ENCODE data around the gene SOBP.
"Not testable (repeated sequence)": the region's sequence is repeated elsewhere in the genome, so short reads cannot be mapped to it uniquely, and the experiment has no call there.

SOBP gene

GRCh38 chr6:107490566-107491137, 735 bp downstream of the SOBP start:
- DNase-seq, result no peak

- DNase-seq, result no peak
These were observed 1.3 kb downstream of the SOBP start for GRCh38 chr6:107491138-107491609.

- DNase-seq, result no peak
These were observed 2.1 kb downstream of the SOBP start for GRCh38 chr6:107491760-107492660.

GRCh38 chr6:107493158-107494057, 3.5 kb downstream of the SOBP start:
- no peak for DNase-seq

GRCh38 chr6:107495196-107495643, 5.3 kb downstream of the SOBP start:
- no peak for DNase-seq

GRCh38 chr6:107495971-107496370, 6.1 kb downstream of the SOBP start:
- DNase-seq, result no peak

GRCh38 chr6:107496892-107497684, 7.2 kb downstream of the SOBP start:
- no peak for DNase-seq

- no peak for DNase-seq
These were observed 14.5 kb downstream of the SOBP start for GRCh38 chr6:107504270-107505026.

- no peak for DNase-seq
These were observed 16.2 kb downstream of the SOBP start for GRCh38 chr6:107506145-107506544.

GRCh38 chr6:107509506-107509905, 19.6 kb downstream of the SOBP start:
- DNase-seq, result no peak

- DNase-seq, result no peak
These were observed 20.2 kb downstream of the SOBP start for GRCh38 chr6:107510108-107510507.

GRCh38 chr6:107511511-107511993, 21.6 kb downstream of the SOBP start:
- DNase-seq, result no peak

- no peak for DNase-seq
These were observed 23.3 kb downstream of the SOBP start for GRCh38 chr6:107513214-107513613.

- no peak for DNase-seq
These were observed 26.0 kb downstream of the SOBP start for GRCh38 chr6:107515955-107516354.

GRCh38 chr6:107517274-107517673, 27.4 kb downstream of the SOBP start:
- no peak for DNase-seq

GRCh38 chr6:107519224-107519623, 29.3 kb downstream of the SOBP start:
- DNase-seq, result not testable (repeated sequence)

GRCh38 chr6:107520706-107521105, 30.8 kb downstream of the SOBP start:
- not testable (repeated sequence) for DNase-seq

GRCh38 chr6:107523054-107523791, 33.3 kb downstream of the SOBP start:
- no peak for DNase-seq

GRCh38 chr6:107523794-107524193, 33.9 kb downstream of the SOBP start:
- DNase-seq, result no peak

GRCh38 chr6:107524626-107525025, 34.7 kb downstream of the SOBP start:
- no peak for DNase-seq

- no peak for DNase-seq
These were observed 42.0 kb downstream of the SOBP start for GRCh38 chr6:107531868-107532267.
